Measurements from ENCODE around the gene EZH2. TPM values are rescaled to one million over a fixed set of nuclear protein-coding genes. Genes with fewer than 3 reads are reported as not detected.

EZH2 gene
- total and polyA plus RNA-seq, 9 donors: 2.5 to 5.6 (median 4.0) TPM

GRCh38 chr7:148867596-148868377, 16.3 kb downstream of the EZH2 start:
- no peaks in the 10 kb centered on the region for H3K36me3 ChIP-seq
- no peaks in the 10 kb centered on the region for H3K9me3 ChIP-seq
- H3K27ac ChIP-seq: no peak overlapping the region
- no peaks in the 10 kb centered on the region for H3K27me3 ChIP-seq
- WGBS, 3 donors: 84 to 88% (median 85%) methylated on average over 3 of the region's 3 CpGs
- H3K4me3 ChIP-seq: no peak overlapping the region
- intact Hi-C loops (cut with DNase I): no loop called here
- no peak for DNase-seq
- no peaks in the 10 kb centered on the region for H3K4me1 ChIP-seq (ENCODE audit: insufficient read depth)
- TF ChIP-seq POLR2A (IDR thresholded peaks at IDR 0.05): no peak
- TF ChIP-seq EP300 (IDR thresholded peaks at IDR 0.05): no peak
- no peak for TF ChIP-seq CTCF (IDR thresholded peaks at IDR 0.05)

GRCh38 chr7:148866362-148866761, 17.7 kb downstream of the EZH2 start:
- TF ChIP-seq POLR2A (IDR thresholded peaks at IDR 0.05) (no peak), CTCF (IDR thresholded peaks at IDR 0.05) (no peak), EP300 (IDR thresholded peaks at IDR 0.05) (no peak)
- 90 to 93% (median 91%) methylated on average over 6 of the region's 6 CpGs for WGBS, 3 donors
- no peaks in the 10 kb centered on the region for H3K27me3 ChIP-seq

GRCh38 chr7:148865283-148865682, 18.8 kb downstream of the EZH2 start:
- H3K4me3 ChIP-seq: no peak overlapping the region
- no peaks in the 10 kb centered on the region for H3K27me3 ChIP-seq
- TF ChIP-seq POLR2A (IDR thresholded peaks at IDR 0.05): no peak
- TF ChIP-seq EP300 (IDR thresholded peaks at IDR 0.05): no peak
- no peak for TF ChIP-seq CTCF (IDR thresholded peaks at IDR 0.05)
- H3K4me1 ChIP-seq (ENCODE audit: insufficient read depth): no peaks in the 10 kb centered on the region
- no peak overlapping the region for H3K27ac ChIP-seq
- DNase-seq: no peak
- no peaks in the 10 kb centered on the region for H3K36me3 ChIP-seq
- WGBS, 3 donors: 94 to 98% (median 96%) methylated on average over 2 of the region's 2 CpGs
- intact Hi-C loops (cut with DNase I): no loop called here
- no peaks in the 10 kb centered on the region for H3K9me3 ChIP-seq

More at GRCh38 chr7:148866362-148866761, 17.7 kb downstream of the EZH2 start:
- intact Hi-C loops (cut with DNase I): no loop called here
- H3K9me3 ChIP-seq: no peaks in the 10 kb centered on the region
- H3K27ac ChIP-seq: no peak overlapping the region
- H3K4me3 ChIP-seq: no peak overlapping the region
- H3K36me3 ChIP-seq: no peaks in the 10 kb centered on the region
- no peaks in the 10 kb centered on the region for H3K4me1 ChIP-seq (ENCODE audit: insufficient read depth)
- DNase-seq: no peak

- no peaks in the 10 kb centered on the region for H3K4me1 ChIP-seq (ENCODE audit: insufficient read depth)
- intact Hi-C loops (cut with DNase I): no loop called here
- 62 to 73% (median 67%) methylated on average over 2 of the region's 2 CpGs for WGBS, 3 donors
- no peaks in the 10 kb centered on the region for H3K9me3 ChIP-seq
- no peak for TF ChIP-seq CTCF (IDR thresholded peaks at IDR 0.05)
- DNase-seq: no peak
- H3K27ac ChIP-seq: no peak overlapping the region
- no peaks in the 10 kb centered on the region for H3K27me3 ChIP-seq
- no peak overlapping the region for H3K4me3 ChIP-seq
- no peaks in the 10 kb centered on the region for H3K36me3 ChIP-seq
Observed at GRCh38 chr7:148863324-148863723, 20.8 kb downstream of the EZH2 start.

Data from ovary (tissue), 9 donors.